Stimulated activated CD8-positive, alpha-beta memory T cell treated with anti-CD3 and anti-CD28 coated beads, Interleukin-12 subunit alpha, Interleukin-12 subunit beta, amount 100 ng/mL, for 24 hours (primary cell): ENCODE measurements around the gene ASXL1.

ENCODE experiments used
- DNase-seq: peaks from one replicate; pipeline ENCODE4 v3.0.0-alpha.2; 2020; ENCODE audit errors: extremely low read depth

ASXL1 gene

GRCh38 chr20:32453467-32454163 lies 95.5 kb downstream of the ASXL1 start:
- no peak for DNase-seq

GRCh38 chr20:32454164-32455145 lies 96.3 kb downstream of the ASXL1 start:
- DNase-seq, result no peak

GRCh38 chr20:32455171-32455900 lies 97.2 kb downstream of the ASXL1 start:
- DNase-seq, result no peak

- no peak for DNase-seq
These were observed 98.0 kb downstream of the ASXL1 start for GRCh38 chr20:32455901-32456701.

GRCh38 chr20:32456869-32457478 lies 98.8 kb downstream of the ASXL1 start:
- no peak for DNase-seq

- no peak for DNase-seq
These were observed 99.4 kb downstream of the ASXL1 start for GRCh38 chr20:32457479-32457986.

- DNase-seq, result no peak
These were observed 100.1 kb downstream of the ASXL1 start for GRCh38 chr20:32458061-32458836.

GRCh38 chr20:32458837-32459220 lies 100.7 kb downstream of the ASXL1 start:
- DNase-seq, result no peak

GRCh38 chr20:32460231-32460630 lies 102.1 kb downstream of the ASXL1 start:
- no peak for DNase-seq

- DNase-seq, result no peak
These were observed 102.7 kb downstream of the ASXL1 start for GRCh38 chr20:32460683-32461320.

GRCh38 chr20:32461836-32462600 lies 103.9 kb downstream of the ASXL1 start:
- DNase-seq, result no peak

- no peak for DNase-seq
These were observed 104.9 kb downstream of the ASXL1 start for GRCh38 chr20:32462900-32463641.

GRCh38 chr20:32463642-32464400 lies 105.7 kb downstream of the ASXL1 start:
- no peak for DNase-seq

GRCh38 chr20:32464401-32465091 lies 106.4 kb downstream of the ASXL1 start:
- no peak for DNase-seq

- no peak for DNase-seq
These were observed 107.2 kb downstream of the ASXL1 start for GRCh38 chr20:32465092-32465900.
